ENCODE results near the gene FOXB1. TPM values are rescaled to one million over a fixed set of nuclear protein-coding genes. Genes with fewer than 3 reads are reported as not detected.
A peak's percentile ranks its signal among the peaks of the same experiment; 100 is the strongest.

FOXB1 gene
- total RNA-seq, 1 donor from 2014 or later = 7.3 TPM

DNA sequence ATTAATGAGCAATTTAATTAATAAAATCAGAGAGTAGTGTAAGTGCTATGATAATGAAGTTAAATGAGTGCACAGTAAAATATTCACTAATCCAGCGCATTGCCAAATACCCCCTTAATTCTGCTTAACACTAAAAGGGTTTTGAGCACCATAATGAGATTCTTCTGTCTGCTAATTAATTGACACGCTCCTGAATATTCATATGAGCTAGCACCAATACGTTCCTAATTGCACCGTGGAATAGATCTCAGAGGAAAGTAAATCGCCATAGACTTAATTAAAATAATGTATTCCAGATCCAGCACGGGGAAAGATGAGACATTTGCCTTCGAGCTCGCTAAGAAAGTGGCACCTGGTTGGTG lies 9.6 kb upstream of the FOXB1 start:
- Histone ChIP-seq H3K4me2 (peak overlapping the region; percentile 97), H3K4me3 (peak overlapping the region; percentile 47), H3F3A (ENCODE audit: low read depth) (peaks cover 68% of the 10 kb centered on the region), H2AFZ (replicated peaks) (no peak overlapping the region), H3K79me2 (ENCODE audit: low read depth) (no peaks in the 10 kb centered on the region), H4K20me1 (ENCODE audit: low read depth) (peaks cover 57% of the 10 kb centered on the region), H3K27me3 (peaks cover 53% of the 10 kb centered on the region), H3K4me1 (peaks cover 71% of the 10 kb centered on the region), H3K36me3 (no peaks in the 10 kb centered on the region), H3K27ac (no peak overlapping the region), H3K9ac (no peak overlapping the region), H3K9me3 (ENCODE audit: low read depth) (no peaks in the 10 kb centered on the region)
- H3K27ac Mint-ChIP-seq = no peak overlapping the region
- H3K27me3 Mint-ChIP-seq (ENCODE audit: insufficient read depth, low read depth) = peaks cover 42% of the 10 kb centered on the region
- no peak for DNase-seq (ENCODE audit: low spot score)
- peak overlapping the region; percentile 80 for H3K4me3 Mint-ChIP-seq
- TF ChIP-seq EZH2 (IDR thresholded peaks at IDR 0.05) (no peak), EZH2phosphoT487 (IDR thresholded peaks at IDR 0.05) (no peak)
- TF ChIP-seq, protein P1, sequence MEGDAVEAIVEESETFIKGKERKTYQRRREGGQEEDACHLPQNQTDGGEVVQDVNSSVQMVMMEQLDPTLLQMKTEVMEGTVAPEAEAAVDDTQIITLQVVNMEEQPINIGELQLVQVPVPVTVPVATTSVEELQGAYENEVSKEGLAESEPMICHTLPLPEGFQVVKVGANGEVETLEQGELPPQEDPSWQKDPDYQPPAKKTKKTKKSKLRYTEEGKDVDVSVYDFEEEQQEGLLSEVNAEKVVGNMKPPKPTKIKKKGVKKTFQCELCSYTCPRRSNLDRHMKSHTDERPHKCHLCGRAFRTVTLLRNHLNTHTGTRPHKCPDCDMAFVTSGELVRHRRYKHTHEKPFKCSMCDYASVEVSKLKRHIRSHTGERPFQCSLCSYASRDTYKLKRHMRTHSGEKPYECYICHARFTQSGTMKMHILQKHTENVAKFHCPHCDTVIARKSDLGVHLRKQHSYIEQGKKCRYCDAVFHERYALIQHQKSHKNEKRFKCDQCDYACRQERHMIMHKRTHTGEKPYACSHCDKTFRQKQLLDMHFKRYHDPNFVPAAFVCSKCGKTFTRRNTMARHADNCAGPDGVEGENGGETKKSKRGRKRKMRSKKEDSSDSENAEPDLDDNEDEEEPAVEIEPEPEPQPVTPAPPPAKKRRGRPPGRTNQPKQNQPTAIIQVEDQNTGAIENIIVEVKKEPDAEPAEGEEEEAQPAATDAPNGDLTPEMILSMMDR (IDR thresholded peaks at IDR 0.05) = no peak
- no peaks in the 10 kb centered on the region for H3K9me3 Mint-ChIP-seq
- H3K36me3 Mint-ChIP-seq = no peaks in the 10 kb centered on the region
- peaks cover 65% of the 10 kb centered on the region for H3K4me1 Mint-ChIP-seq

DNA sequence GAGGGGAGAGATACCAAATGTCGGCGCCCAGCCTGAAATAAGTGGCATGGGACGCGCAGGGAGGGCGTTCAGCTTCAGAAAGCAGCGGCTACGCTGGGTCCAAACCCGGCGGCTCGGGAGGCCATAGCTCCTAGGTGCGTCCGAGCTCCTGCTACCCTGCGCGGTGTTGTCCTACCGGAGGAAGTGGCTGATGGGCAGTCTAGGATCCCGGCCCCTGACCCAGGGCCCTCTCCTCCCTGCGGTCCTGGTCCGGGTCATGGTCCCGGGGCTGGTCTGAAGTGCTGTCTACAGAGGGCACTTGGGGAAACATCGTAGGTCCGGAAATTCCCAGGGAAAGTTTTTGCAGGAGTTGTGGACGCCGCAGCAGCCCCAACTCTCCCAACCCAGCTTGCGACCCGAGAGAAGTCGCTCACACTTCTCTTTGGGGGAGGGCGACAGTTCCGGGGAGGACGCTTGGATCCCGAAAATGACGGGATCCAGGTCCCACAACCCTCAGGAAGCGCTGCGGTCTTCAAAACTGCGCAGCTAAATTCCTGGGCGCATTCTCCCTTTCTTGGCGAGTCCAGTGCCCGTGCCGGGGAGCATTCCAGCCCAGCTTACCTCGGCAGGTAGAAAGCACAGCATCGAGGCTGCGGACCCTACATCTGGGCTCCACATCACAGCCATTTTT lies 9.1 kb upstream of the FOXB1 start:
- Histone ChIP-seq H2AFZ (replicated peaks) (no peak overlapping the region), H3K4me2 (peak overlapping the region; percentile 97), H3K27me3 (peaks cover 58% of the 10 kb centered on the region), H3F3A (ENCODE audit: low read depth) (peaks cover 73% of the 10 kb centered on the region), H3K27ac (no peak overlapping the region), H3K9ac (no peak overlapping the region), H3K4me1 (peaks cover 76% of the 10 kb centered on the region), H3K4me3 (peak overlapping the region; percentile 47), H3K9me3 (ENCODE audit: low read depth) (no peaks in the 10 kb centered on the region), H3K79me2 (ENCODE audit: low read depth) (peaks cover 3% of the 10 kb centered on the region), H3K36me3 (no peaks in the 10 kb centered on the region), H4K20me1 (ENCODE audit: low read depth) (peaks cover 61% of the 10 kb centered on the region)
- H3K9me3 Mint-ChIP-seq = no peaks in the 10 kb centered on the region
- peaks cover 43% of the 10 kb centered on the region for H3K27me3 Mint-ChIP-seq (ENCODE audit: insufficient read depth, low read depth)
- H3K4me3 Mint-ChIP-seq = peak overlapping the region; percentile 80
- H3K36me3 Mint-ChIP-seq = no peaks in the 10 kb centered on the region
- H3K27ac Mint-ChIP-seq = no peak overlapping the region
- H3K4me1 Mint-ChIP-seq = peaks cover 68% of the 10 kb centered on the region
- TF ChIP-seq, protein P1 (IDR thresholded peaks at IDR 0.05) = no peak
- TF ChIP-seq EZH2 (IDR thresholded peaks at IDR 0.05) (peak; percentile 65), EZH2phosphoT487 (IDR thresholded peaks at IDR 0.05) (peak; percentile 72)
- DNase-seq (ENCODE audit: low spot score) = peak; percentile 73

DNA sequence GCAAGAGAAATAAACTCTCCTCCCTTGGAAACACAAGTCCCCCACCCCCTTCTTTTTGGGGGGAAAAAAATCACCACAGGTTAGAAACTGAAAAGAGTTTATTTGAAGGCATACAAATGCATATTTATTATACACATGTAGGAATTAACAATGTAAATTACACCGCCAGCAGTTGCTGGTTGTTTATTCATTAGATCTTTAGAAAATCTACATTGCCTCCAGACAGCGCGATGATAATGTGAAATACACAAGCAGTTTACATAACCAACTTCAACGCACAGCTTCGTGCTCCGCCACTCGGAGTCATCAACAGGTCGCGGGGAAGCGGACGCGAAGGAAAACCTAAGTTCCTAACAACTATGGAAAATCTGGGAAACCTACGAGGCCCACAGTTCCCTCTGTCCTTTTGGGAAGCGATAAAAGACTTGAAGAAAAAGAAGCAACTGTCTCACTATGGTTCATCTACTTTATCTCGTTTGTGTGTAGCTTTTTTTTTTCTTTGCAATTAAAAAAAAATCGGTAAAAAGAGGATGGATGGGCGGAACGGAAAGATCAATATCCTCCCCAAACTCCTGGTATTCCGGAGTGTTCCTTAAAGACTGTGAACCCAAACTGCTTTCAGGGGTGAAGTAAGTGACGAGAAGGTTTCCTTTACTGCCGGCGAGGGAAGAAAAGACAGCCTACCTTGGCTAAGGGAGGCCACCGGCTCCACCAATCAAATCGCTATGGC lies 8.4 kb upstream of the FOXB1 start:
- Histone ChIP-seq H3K27me3 (peaks cover 65% of the 10 kb centered on the region), H3K4me1 (peaks cover 75% of the 10 kb centered on the region), H4K20me1 (ENCODE audit: low read depth) (peaks cover 68% of the 10 kb centered on the region), H3K4me3 (peak overlapping the region; percentile 47), H3F3A (ENCODE audit: low read depth) (peaks cover 74% of the 10 kb centered on the region), H3K4me2 (peak overlapping the region; percentile 97), H3K9me3 (ENCODE audit: low read depth) (no peaks in the 10 kb centered on the region), H3K9ac (no peak overlapping the region), H3K36me3 (no peaks in the 10 kb centered on the region), H3K27ac (no peak overlapping the region), H2AFZ (replicated peaks) (no peak overlapping the region), H3K79me2 (ENCODE audit: low read depth) (peaks cover 8% of the 10 kb centered on the region)
- no peaks in the 10 kb centered on the region for H3K9me3 Mint-ChIP-seq
- TF ChIP-seq EZH2 (IDR thresholded peaks at IDR 0.05) = no peak
- peak; percentile 45 for TF ChIP-seq EZH2phosphoT487 (IDR thresholded peaks at IDR 0.05)
- TF ChIP-seq, protein P1 (IDR thresholded peaks at IDR 0.05) = no peak
- peak overlapping the region; percentile 80 for H3K4me3 Mint-ChIP-seq
- peaks cover 45% of the 10 kb centered on the region for H3K27me3 Mint-ChIP-seq (ENCODE audit: insufficient read depth, low read depth)
- H3K27ac Mint-ChIP-seq = no peak overlapping the region
- H3K36me3 Mint-ChIP-seq = no peaks in the 10 kb centered on the region
- peak; percentile 50 for DNase-seq (ENCODE audit: low spot score)
- peaks cover 73% of the 10 kb centered on the region for H3K4me1 Mint-ChIP-seq

All from neural progenitor cell (in vitro differentiated cells).